Suprapubic skin (tissue), 3 donors: ENCODE results near the gene FPGS.

ENCODE experiments used
- CTCF ChIP-seq, 2 donors: fragments of 200-600 bp in 1 of 2; fragments of 450-650 bp in 1 of 2; sonication (generic) in 1 of 2; IDR thresholded peaks; one replicate each; pipeline ENCODE4 v1.5.1; 2016 to 2019; ENCODE audit warnings: antibody characterized with exemption in 2 of 2, mild to moderate bottlenecking in 1 of 2, moderate library complexity in 1 of 2
- EP300 ChIP-seq: sonication (generic); formaldehyde crosslinking; IDR thresholded peaks from one replicate; pipeline ENCODE4 v1.6.1; 2017; ENCODE audit warnings: antibody characterized with exemption

GRCh38 chr9:127771570-127772189, 31.0 kb upstream of the FPGS start:
- TF ChIP-seq CTCF (IDR thresholded peaks at IDR 0.05) (no peak), EP300 (no peak)
